Tibial artery (tissue), 4 donors: ENCODE measurements around the gene RUNX1.

Experiments
- DNase-seq, 2 donors: peaks; one replicate each; pipeline ENCODE4 v3.0.0-alpha.2; 2019
- H3K27ac ChIP-seq, 2 donors: fragments of 200-600 bp; sonication (generic) in 1 of 2; 1 replicate in 1 of 2; 2 replicates in 1 of 2; pipeline ENCODE4 v1.5.1; 2018 to 2019; ENCODE audit warnings: mild to moderate bottlenecking in 1 of 2
- H3K27me3 ChIP-seq, 2 donors: fragments of 200-600 bp; sonication (generic) in 1 of 2; one replicate each; pipeline versions ENCODE4 v1.5.1 to v1.6.0; 2016 to 2019
- H3K36me3 ChIP-seq, 3 donors: fragments of 200-600 bp; sonication (generic) in 2 of 3; one replicate each; pipeline ENCODE4 v1.5.1; 2016 to 2019; ENCODE audit warnings: mild to moderate bottlenecking in 2 of 3
- H3K4me1 ChIP-seq, 4 donors: fragments of 200-600 bp; sonication (generic) in 2 of 4; 1 replicate in 3 of 4; 2 replicates in 1 of 4; pipeline ENCODE4 v1.5.1; 2016 to 2019
- H3K4me3 ChIP-seq, 2 donors: fragments of 200-600 bp; sonication (generic) in 1 of 2; 1 replicate in 1 of 2; 2 replicates in 1 of 2; pipeline ENCODE4 v1.5.1; 2018 to 2019; ENCODE audit warnings: mild to moderate bottlenecking in 2 of 2
- H3K9me3 ChIP-seq, 3 donors: fragments of 200-600 bp; sonication (generic) in 1 of 3; one replicate each; pipeline ENCODE4 v1.5.1; 2016 to 2019
- CTCF ChIP-seq, 2 experiments: fragments of 200-600 bp in 1 of 2; fragments of 450-650 bp in 1 of 2; IDR thresholded peaks; one replicate each; pipeline ENCODE4 v1.5.1; 2017 to 2019; ENCODE audit warnings: antibody characterized with exemption in 2 of 2, mild to moderate bottlenecking in 1 of 2, moderate library complexity in 1 of 2
- intact Hi-C: fragments of 100-400 bp; cut with DNase I; formaldehyde crosslinking; loops from one replicate; pipeline ENCODE4 v1.15.0; 2023; ENCODE audit warnings: low total_unique reads

The RUNX1 gene

GRCh38 chr21:34899760-34900159 lies 149.3 kb downstream of the RUNX1 start:
- Histone ChIP-seq H3K4me1 (no peaks in the 10 kb centered on the region), H3K4me3 (no peak overlapping the region), H3K27ac (no peak overlapping the region), H3K27me3 (peaks cover 0 to 4% of the 10 kb centered on the region in 2 donors), H3K9me3 (peaks cover 0 to 10% (median 9%) of the 10 kb centered on the region in 3 donors), H3K36me3 (no peaks in the 10 kb centered on the region)
- intact Hi-C loops: no loop called here
- DNase-seq: no peak
- no peak for TF ChIP-seq CTCF (IDR thresholded peaks at IDR 0.05)

GRCh38 chr21:34899302-34899701 lies 149.8 kb downstream of the RUNX1 start:
- DNase-seq: no peak
- H3K36me3 ChIP-seq: no peaks in the 10 kb centered on the region
- intact Hi-C loops: no loop called here
- H3K27me3 ChIP-seq: peaks cover 0 to 6% of the 10 kb centered on the region in 2 donors
- no peak overlapping the region for H3K4me3 ChIP-seq
- no peak for TF ChIP-seq CTCF (IDR thresholded peaks at IDR 0.05)
- peaks cover 0 to 10% (median 9%) of the 10 kb centered on the region in 3 donors for H3K9me3 ChIP-seq
- no peak overlapping the region for H3K27ac ChIP-seq
- no peaks in the 10 kb centered on the region for H3K4me1 ChIP-seq

GRCh38 chr21:34897828-34898227 lies 151.3 kb downstream of the RUNX1 start:
- TF ChIP-seq CTCF (IDR thresholded peaks at IDR 0.05): no peak
- no peak for DNase-seq
- H3K27me3 ChIP-seq: peaks cover 0 to 20% of the 10 kb centered on the region in 2 donors
- peaks cover 0 to 10% (median 9%) of the 10 kb centered on the region in 3 donors for H3K9me3 ChIP-seq
- intact Hi-C loops: no loop called here
- H3K36me3 ChIP-seq: no peaks in the 10 kb centered on the region
- H3K4me1 ChIP-seq: no peaks in the 10 kb centered on the region
- H3K27ac ChIP-seq: no peak overlapping the region
- no peak overlapping the region for H3K4me3 ChIP-seq

- intact Hi-C loops: no loop called here
- peaks cover 0 to 10% (median 9%) of the 10 kb centered on the region in 3 donors for H3K9me3 ChIP-seq
- H3K36me3 ChIP-seq: no peaks in the 10 kb centered on the region
- peaks cover 0 to 16% (median 9%) of the 10 kb centered on the region in 4 donors for H3K4me1 ChIP-seq
- DNase-seq: no peak
- peaks cover 0 to 47% of the 10 kb centered on the region in 2 donors for H3K27me3 ChIP-seq
- no peak overlapping the region for H3K4me3 ChIP-seq
- no peak overlapping the region for H3K27ac ChIP-seq
- TF ChIP-seq CTCF (IDR thresholded peaks at IDR 0.05): no peak
Measured at GRCh38 chr21:34894401-34894800, 154.7 kb downstream of the RUNX1 start.

- Histone ChIP-seq H3K27ac (no peak overlapping the region), H3K4me1 (peaks cover 0 to 23% (median 15%) of the 10 kb centered on the region in 4 donors), H3K27me3 (peaks cover 0 to 47% of the 10 kb centered on the region in 2 donors), H3K4me3 (no peak overlapping the region), H3K36me3 (no peaks in the 10 kb centered on the region), H3K9me3 (peaks cover 0 to under 1% (median 0%) of the 10 kb centered on the region in 3 donors)
- no peak for TF ChIP-seq CTCF (IDR thresholded peaks at IDR 0.05)
- intact Hi-C loops: no loop called here
- DNase-seq: no peak
Measured at GRCh38 chr21:34892209-34892608, 156.9 kb downstream of the RUNX1 start.

- H3K4me3 ChIP-seq: peak overlapping the region; percentile 66 to 67
- H3K4me1 ChIP-seq: peaks cover 0 to 30% (median 19%) of the 10 kb centered on the region in 4 donors
- TF ChIP-seq CTCF (IDR thresholded peaks at IDR 0.05): no peak
- intact Hi-C loops: no loop called here
- no peaks in the 10 kb centered on the region for H3K9me3 ChIP-seq
- DNase-seq: no peak
- no peak overlapping the region for H3K27ac ChIP-seq
- peaks cover 0 to 51% of the 10 kb centered on the region in 2 donors for H3K27me3 ChIP-seq
- no peaks in the 10 kb centered on the region for H3K36me3 ChIP-seq
Measured at GRCh38 chr21:34891613-34891943, 157.5 kb downstream of the RUNX1 start.
